Nephron progenitor cell (in vitro differentiated cells): ENCODE data around the gene SLC4A7.
"Not testable (repeated sequence)": the region's sequence is repeated elsewhere in the genome, so short reads cannot be mapped to it uniquely, and the experiment has no call there.

Experiments
- DNase-seq: peaks from one replicate; pipeline ENCODE4 v3.0.0; 2021
- H3K27ac Mint-ChIP-seq: 2 replicates; pipeline ENCODE4 v1.8.0; 2021; ENCODE audit warnings: mild to moderate bottlenecking, moderate library complexity, mixed read lengths
- H3K27me3 Mint-ChIP-seq: 2 replicates; pipeline ENCODE4 v1.8.0; 2021; ENCODE audit warnings: mild to moderate bottlenecking, low read depth, mixed read lengths; ENCODE audit not compliant: poor library complexity
- H3K36me3 Mint-ChIP-seq: 2 replicates; pipeline ENCODE4 v1.8.0; 2021; ENCODE audit warnings: low read depth, mixed read lengths
- H3K4me1 Mint-ChIP-seq: 2 replicates; pipeline ENCODE4 v1.8.0; 2021; ENCODE audit warnings: mixed read lengths
- H3K4me3 Mint-ChIP-seq: 2 replicates; pipeline ENCODE4 v1.8.0; 2021; ENCODE audit warnings: mild to moderate bottlenecking, moderate library complexity, mixed read lengths
- H3K9me3 Mint-ChIP-seq: 2 replicates; pipeline ENCODE4 v1.8.0; 2021; ENCODE audit warnings: mild to moderate bottlenecking, moderate library complexity, mixed read lengths
- CTCF ChIP-seq: fragments of 200-600 bp; sonication (generic); IDR thresholded peaks from 2 replicates; pipeline ENCODE4 v1.5.0; 2021; ENCODE audit warnings: antibody characterized with exemption

SLC4A7 gene

GRCh38 chr3:27429909-27430308, 54.3 kb downstream of the SLC4A7 start:
- DNase-seq: no peak
- Mint-ChIP-seq H3K27ac (no peak overlapping the region), H3K36me3 (peaks cover 67% of the 10 kb centered on the region), H3K4me1 (peaks cover 5% of the 10 kb centered on the region), H3K4me3 (no peak overlapping the region), H3K9me3 (no peaks in the 10 kb centered on the region), H3K27me3 (no peaks in the 10 kb centered on the region)
- no peak for TF ChIP-seq CTCF

- no peak for DNase-seq
Measured at GRCh38 chr3:27428446-27428845, 55.7 kb downstream of the SLC4A7 start.

GRCh38 chr3:27426926-27427325, 57.3 kb downstream of the SLC4A7 start:
- H3K4me1 Mint-ChIP-seq: peaks cover 14% of the 10 kb centered on the region
- no peak overlapping the region for H3K27ac Mint-ChIP-seq
- no peak for DNase-seq
- no peak overlapping the region for H3K4me3 Mint-ChIP-seq
- no peaks in the 10 kb centered on the region for H3K27me3 Mint-ChIP-seq
- TF ChIP-seq CTCF: no peak
- no peaks in the 10 kb centered on the region for H3K9me3 Mint-ChIP-seq
- peaks cover 56% of the 10 kb centered on the region for H3K36me3 Mint-ChIP-seq

More at GRCh38 chr3:27428446-27428845, 55.7 kb downstream of the SLC4A7 start:
- no peaks in the 10 kb centered on the region for H3K9me3 Mint-ChIP-seq
- no peak overlapping the region for H3K4me3 Mint-ChIP-seq
- TF ChIP-seq CTCF: no peak
- peaks cover 63% of the 10 kb centered on the region for H3K36me3 Mint-ChIP-seq
- no peak overlapping the region for H3K27ac Mint-ChIP-seq
- H3K27me3 Mint-ChIP-seq: no peaks in the 10 kb centered on the region
- H3K4me1 Mint-ChIP-seq: peaks cover 12% of the 10 kb centered on the region

- H3K27ac Mint-ChIP-seq: peak overlapping the region; percentile 70
- no peak for DNase-seq
- peaks cover 55% of the 10 kb centered on the region for H3K36me3 Mint-ChIP-seq
- no peak overlapping the region for H3K4me3 Mint-ChIP-seq
- no peak for TF ChIP-seq CTCF
- peaks cover 9% of the 10 kb centered on the region for H3K4me1 Mint-ChIP-seq
- no peaks in the 10 kb centered on the region for H3K9me3 Mint-ChIP-seq
- no peaks in the 10 kb centered on the region for H3K27me3 Mint-ChIP-seq
Measured at GRCh38 chr3:27425896-27426565, 58.2 kb downstream of the SLC4A7 start.

GRCh38 chr3:27424812-27425521, 59.2 kb downstream of the SLC4A7 start:
- not testable (repeated sequence) for H3K27ac Mint-ChIP-seq, DNase-seq, H3K4me3 Mint-ChIP-seq, H3K27me3 Mint-ChIP-seq, H3K4me1 Mint-ChIP-seq, H3K9me3 Mint-ChIP-seq
- peaks cover 56% of the 10 kb centered on the region for H3K36me3 Mint-ChIP-seq

GRCh38 chr3:27423463-27423862, 60.7 kb downstream of the SLC4A7 start:
- no peak for TF ChIP-seq CTCF
- Mint-ChIP-seq H3K27me3 (no peaks in the 10 kb centered on the region), H3K4me3 (no peak overlapping the region), H3K4me1 (peaks cover 9% of the 10 kb centered on the region), H3K27ac (no peak overlapping the region), H3K36me3 (peaks cover 57% of the 10 kb centered on the region), H3K9me3 (no peaks in the 10 kb centered on the region)
- DNase-seq: no peak
